Heart left ventricle (tissue), 13 donors: ENCODE measurements around the gene TTLL13.

Experiments
- POLR2A ChIP-seq, 2 donors: fragments of 450-650 bp; IDR thresholded peaks; one replicate each; pipeline ENCODE4 v1.6.1; 2017; ENCODE audit warnings: antibody characterized with exemption in 2 of 2, mild to moderate bottlenecking in 2 of 2, moderate library complexity in 2 of 2
- TF ChIP-seq, protein P1 (sequence below), 12 donors: fragments of 200-600 bp; sonication (generic) in 4 of 12; IDR thresholded peaks; one replicate each; pipeline versions ENCODE4 v1.5.0 to v1.8.0; 2018 to 2022; ENCODE audit warnings: antibody characterized with exemption in 12 of 12, mild to moderate bottlenecking in 5 of 12
- donor health status: ischemic (EF 13 %, LVEDD 7.1; RV severe dilation, severe dysfunction).
- donor health status: DM: no; HTN: yes; CAD: no.
- donor health status: DM: no; HTN: no; CAD: no.
- donor health status: ischemic (EF 25% LVEDD 6.9; RV normal size, moderate dysfunction).
- donor health status: ischemic (EF 25% LVEDD 5.7; RV mildly dilated, moderate dysfunction).
- donor health status: ischemic (EF 35%, LVEDD 5.7; RV mildly dilated, moderate dysfunction).
- donor health status: nonischemic (EF 11% LVEDD 7.7; RV severe dilation, severe dysfunction).
- donor health status: DM: yes; HTN: yes; CAD: no.
- donor health status: PGD.
- donor health status: ischemic (EF 29% LVEDD 5.4; RV normal size, mild dysfunction).
- donor health status: nonischemic (EF 23%, LVEDD 6.1; RV moderate dilation, normal function).

DNA sequence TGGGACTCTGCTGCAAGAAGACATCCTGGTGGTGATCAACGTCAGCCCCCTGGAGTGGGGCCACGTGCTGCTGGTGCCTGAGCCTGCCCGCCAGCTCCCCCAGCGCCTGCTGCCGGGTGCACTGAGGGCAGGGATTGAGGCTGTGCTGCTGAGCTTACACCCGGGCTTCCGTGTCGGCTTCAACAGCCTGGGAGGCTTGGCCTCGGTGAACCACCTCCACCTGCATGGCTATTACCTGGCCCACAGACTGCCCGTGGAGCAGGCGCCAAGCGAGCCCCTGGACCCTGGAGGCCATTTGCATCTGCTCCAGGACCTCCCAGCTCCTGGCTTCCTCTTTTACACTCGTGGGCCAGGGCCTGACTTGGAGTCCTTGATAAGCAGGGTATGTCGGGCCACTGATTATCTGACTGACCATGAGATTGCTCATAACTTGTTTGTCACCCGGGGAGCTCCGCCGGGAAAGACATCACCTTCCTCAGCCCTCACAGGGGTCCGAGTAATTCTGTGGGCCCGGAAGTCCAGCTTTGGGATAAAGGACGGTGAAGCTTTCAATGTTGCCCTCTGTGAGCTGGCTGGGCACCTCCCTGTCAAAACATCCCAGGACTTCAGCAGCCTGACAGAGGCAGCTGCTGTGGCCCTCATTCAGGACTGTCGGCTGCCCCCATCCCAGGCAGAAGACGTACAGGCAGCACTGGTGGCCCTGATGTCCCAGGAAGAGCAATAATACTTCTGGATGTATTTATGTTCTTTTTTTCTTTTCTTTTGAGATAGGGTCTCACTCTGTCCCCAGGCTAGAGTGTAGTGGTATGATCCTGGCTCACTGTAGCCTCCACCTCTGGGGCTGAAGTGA lies 7.8 kb upstream of the TTLL13 start:
- TF ChIP-seq, protein P1, sequence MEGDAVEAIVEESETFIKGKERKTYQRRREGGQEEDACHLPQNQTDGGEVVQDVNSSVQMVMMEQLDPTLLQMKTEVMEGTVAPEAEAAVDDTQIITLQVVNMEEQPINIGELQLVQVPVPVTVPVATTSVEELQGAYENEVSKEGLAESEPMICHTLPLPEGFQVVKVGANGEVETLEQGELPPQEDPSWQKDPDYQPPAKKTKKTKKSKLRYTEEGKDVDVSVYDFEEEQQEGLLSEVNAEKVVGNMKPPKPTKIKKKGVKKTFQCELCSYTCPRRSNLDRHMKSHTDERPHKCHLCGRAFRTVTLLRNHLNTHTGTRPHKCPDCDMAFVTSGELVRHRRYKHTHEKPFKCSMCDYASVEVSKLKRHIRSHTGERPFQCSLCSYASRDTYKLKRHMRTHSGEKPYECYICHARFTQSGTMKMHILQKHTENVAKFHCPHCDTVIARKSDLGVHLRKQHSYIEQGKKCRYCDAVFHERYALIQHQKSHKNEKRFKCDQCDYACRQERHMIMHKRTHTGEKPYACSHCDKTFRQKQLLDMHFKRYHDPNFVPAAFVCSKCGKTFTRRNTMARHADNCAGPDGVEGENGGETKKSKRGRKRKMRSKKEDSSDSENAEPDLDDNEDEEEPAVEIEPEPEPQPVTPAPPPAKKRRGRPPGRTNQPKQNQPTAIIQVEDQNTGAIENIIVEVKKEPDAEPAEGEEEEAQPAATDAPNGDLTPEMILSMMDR (IDR thresholded peaks at IDR 0.05): peak in 1 of 12 donors; percentile 5
- no peak for TF ChIP-seq POLR2A (IDR thresholded peaks at IDR 0.05)
